IPS-NIHi11 (cell line): Measurements from ENCODE around the gene CHST11.

Experiments
- DNase-seq: peaks from one replicate; pipeline ENCODE4 v3.0.0; 2012; ENCODE audit warnings: mixed read lengths, low spot score

Gene CHST11

GRCh38 chr12:104720339-104721038 is 263.7 kb downstream of the CHST11 start:
- DNase-seq, result no peak

DNA sequence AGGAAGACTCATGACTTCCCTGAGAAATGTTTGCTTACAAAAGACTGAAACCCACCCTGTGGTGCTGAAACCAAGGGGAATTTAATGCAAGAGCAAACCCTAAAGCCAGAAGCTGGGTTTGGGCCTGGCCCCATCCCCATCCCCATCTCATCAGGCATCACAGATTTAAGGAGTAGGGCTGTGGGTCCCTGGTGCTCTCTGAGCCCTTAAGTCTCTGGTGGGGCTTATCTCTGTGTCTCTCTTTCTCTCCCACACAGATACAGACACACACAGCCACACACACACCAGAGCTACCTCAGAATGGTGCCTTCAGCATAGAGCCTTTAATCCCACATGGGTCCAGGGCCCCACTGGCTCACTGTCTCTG is 264.3 kb downstream of the CHST11 start:
- DNase-seq, result no peak

GRCh38 chr12:104721936-104722335 is 265.2 kb downstream of the CHST11 start:
- no peak for DNase-seq

- no peak for DNase-seq
These were observed 266.1 kb downstream of the CHST11 start for GRCh38 chr12:104722601-104723534.

- no peak for DNase-seq
These were observed 267.1 kb downstream of the CHST11 start for GRCh38 chr12:104723895-104724294.

DNA sequence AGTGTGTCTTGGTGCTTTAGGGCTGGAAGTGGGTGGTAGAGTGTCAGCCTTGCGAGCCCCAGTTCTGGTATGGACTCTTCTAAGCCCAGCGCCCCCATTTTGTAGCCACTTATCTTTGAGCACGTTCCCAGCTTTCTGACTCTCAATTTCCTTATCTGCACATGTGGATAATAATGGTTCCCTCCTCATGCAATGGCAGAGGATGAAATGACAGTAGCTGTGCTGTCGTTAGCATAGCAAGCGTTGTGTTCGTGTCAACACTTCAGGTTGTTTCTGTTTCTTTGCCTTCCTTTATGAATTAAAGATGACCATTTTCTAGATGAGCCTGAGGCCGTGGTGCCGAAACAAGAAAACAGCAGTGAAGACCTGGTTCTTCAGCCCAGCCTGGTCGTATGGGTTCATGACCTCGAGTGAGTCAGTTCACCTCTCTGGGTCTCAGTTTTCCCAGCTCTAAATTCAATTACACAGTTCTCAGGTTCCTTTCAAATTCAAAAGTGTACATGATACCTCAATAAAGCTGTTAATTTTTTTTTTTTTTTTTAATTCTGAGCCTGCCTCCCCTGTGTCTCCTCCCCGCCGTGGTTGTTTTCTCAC is 268.3 kb downstream of the CHST11 start:
- no peak for DNase-seq

DNA sequence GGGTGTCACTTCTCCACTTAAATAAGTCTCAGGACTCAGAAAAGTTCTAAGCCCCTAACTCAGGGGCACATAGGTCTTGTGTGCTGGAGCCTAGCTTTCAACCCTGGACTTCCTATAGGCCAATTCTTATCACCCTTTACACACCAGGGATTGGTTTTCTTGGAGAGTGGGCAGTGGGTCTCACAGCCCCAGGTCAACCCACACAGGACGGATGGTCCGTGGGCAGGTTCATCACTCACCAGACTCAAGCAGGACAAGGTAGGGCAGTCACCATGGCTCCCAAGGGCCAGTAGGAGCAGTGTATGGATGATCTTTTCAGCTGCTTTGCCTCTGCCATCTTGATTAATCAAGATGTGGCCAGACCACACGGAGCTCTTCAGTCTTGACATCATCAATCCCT is 268.9 kb downstream of the CHST11 start:
- DNase-seq, result no peak

- no peak for DNase-seq
These were observed 271.1 kb downstream of the CHST11 start for GRCh38 chr12:104727726-104728465.

- DNase-seq, result no peak
These were observed 272.3 kb downstream of the CHST11 start for GRCh38 chr12:104729091-104729490.

GRCh38 chr12:104729610-104730446 is 273.1 kb downstream of the CHST11 start:
- no peak for DNase-seq

GRCh38 chr12:104730763-104731162 is 274.0 kb downstream of the CHST11 start:
- DNase-seq, result no peak

DNA sequence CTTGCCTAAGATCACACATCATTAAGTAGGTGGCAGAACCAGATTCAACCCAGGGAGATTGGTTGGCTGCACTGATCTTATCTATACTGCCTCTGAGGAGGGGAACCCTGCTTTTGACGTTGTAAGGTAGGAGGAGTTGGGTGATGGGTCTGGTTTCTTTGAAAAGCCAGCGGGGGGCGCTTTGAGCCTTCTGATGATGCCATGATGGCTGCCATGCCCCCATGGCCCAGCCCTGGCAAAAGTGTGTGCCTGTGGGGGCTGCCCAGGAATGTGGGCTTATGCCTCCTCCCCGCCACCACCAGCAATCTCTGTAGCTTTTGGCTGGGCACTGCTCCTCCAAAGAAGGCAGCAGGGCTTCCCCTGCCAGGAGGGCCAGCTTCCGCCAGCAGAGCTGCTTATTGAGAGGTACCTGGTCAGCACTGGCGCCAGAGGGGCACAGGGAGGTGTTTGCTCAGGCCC is 277.0 kb downstream of the CHST11 start:
- peak; percentile 66 for DNase-seq

- no peak for DNase-seq
These were observed 277.9 kb downstream of the CHST11 start for GRCh38 chr12:104734541-104735095.

GRCh38 chr12:104735801-104736200 is 279.1 kb downstream of the CHST11 start:
- no peak for DNase-seq

- DNase-seq, result no peak
These were observed 279.6 kb downstream of the CHST11 start for GRCh38 chr12:104736307-104736706.

DNA sequence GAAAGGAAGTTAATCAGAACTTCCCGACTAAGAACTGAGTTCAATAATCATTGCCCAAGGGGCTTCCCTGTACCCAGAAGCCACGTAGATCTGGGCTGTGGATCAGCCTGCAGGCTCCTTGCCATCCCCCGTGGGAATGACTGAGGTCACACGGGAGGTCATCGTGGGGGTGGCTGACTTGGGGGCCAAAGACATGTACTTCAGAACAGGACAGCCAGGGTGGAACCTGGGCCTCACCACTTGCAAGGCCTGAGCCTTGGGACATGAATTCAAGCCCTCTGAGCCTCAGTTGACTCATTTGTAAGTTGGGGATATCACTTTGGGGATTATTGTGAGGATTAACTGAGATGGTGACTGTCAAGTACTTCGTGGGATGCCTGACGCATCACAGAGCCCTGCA is 280.4 kb downstream of the CHST11 start:
- no peak for DNase-seq

- no peak for DNase-seq
These were observed 281.1 kb downstream of the CHST11 start for GRCh38 chr12:104737791-104738301.

DNA sequence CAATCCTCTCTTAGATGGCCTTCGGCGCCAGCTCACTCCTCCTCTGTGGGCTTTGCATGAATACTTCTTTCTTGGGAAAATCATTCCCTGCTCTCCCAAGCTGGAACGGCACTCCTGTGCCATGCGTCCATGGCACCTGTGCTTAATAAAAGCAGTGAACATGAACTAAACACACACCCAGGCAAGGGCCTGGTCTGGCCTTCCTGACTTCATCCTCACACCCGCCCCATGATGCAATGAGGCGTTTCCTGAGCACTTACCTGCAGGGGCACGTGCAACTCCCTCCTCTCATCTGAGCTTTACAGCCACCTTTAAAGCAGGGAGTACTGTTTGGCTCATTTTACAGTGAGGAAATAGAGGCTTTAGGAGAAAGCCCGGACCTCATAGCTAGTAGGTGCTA is 281.6 kb downstream of the CHST11 start:
- no peak for DNase-seq

GRCh38 chr12:104738776-104739642 is 282.3 kb downstream of the CHST11 start:
- no peak for DNase-seq

GRCh38 chr12:104740668-104741067 is 283.9 kb downstream of the CHST11 start:
- no peak for DNase-seq
